GM21576 (cell line): Measurements from ENCODE around the gene CDKN2AIPNL.
A peak's percentile ranks its signal among the peaks of the same experiment; 100 is the strongest.
"Not testable (repeated sequence)": the region's sequence is repeated elsewhere in the genome, so short reads cannot be mapped to it uniquely, and the experiment has no call there.

Experiments used
- ATAC-seq: cut with Tn5 transposase; IDR thresholded peaks from one replicate; pipeline ENCODE4 v1.9.1; 2021; ENCODE audit warnings: mild to moderate bottlenecking, moderate library complexity; ENCODE audit not compliant: unreplicated experiment

CDKN2AIPNL gene

GRCh38 chr5:134403951-134404350, 7.7 kb downstream of the CDKN2AIPNL start:
- no peak for ATAC-seq

- no peak for ATAC-seq
Observed at GRCh38 chr5:134398609-134399155, 13.0 kb downstream of the CDKN2AIPNL start.

- ATAC-seq: no peak
Observed at GRCh38 chr5:134397196-134397595, 14.5 kb downstream of the CDKN2AIPNL start.

- ATAC-seq: no peak
Observed at GRCh38 chr5:134396274-134396673, 15.4 kb downstream of the CDKN2AIPNL start.

- no peak for ATAC-seq
Observed at GRCh38 chr5:134394932-134395331, 16.7 kb downstream of the CDKN2AIPNL start.

GRCh38 chr5:134392301-134392700, 19.4 kb downstream of the CDKN2AIPNL start:
- ATAC-seq: no peak

- no peak for ATAC-seq
Observed at GRCh38 chr5:134387443-134387842, 24.2 kb downstream of the CDKN2AIPNL start.

- no peak for ATAC-seq
Observed at GRCh38 chr5:134383980-134384697, 27.5 kb downstream of the CDKN2AIPNL start.

- not testable (repeated sequence) for ATAC-seq
Observed at GRCh38 chr5:134382204-134382603, 29.5 kb downstream of the CDKN2AIPNL start.

GRCh38 chr5:134380346-134380745, 31.3 kb downstream of the CDKN2AIPNL start:
- ATAC-seq: no peak

GRCh38 chr5:134374232-134374631, 37.4 kb downstream of the CDKN2AIPNL start:
- no peak for ATAC-seq

- ATAC-seq: not testable (repeated sequence)
Observed at GRCh38 chr5:134373633-134374032, 38.0 kb downstream of the CDKN2AIPNL start.

GRCh38 chr5:134371834-134372340, 39.8 kb downstream of the CDKN2AIPNL start:
- no peak for ATAC-seq

- ATAC-seq: peak; percentile 71
Observed at GRCh38 chr5:134370871-134371833, 40.5 kb downstream of the CDKN2AIPNL start, which contains the start of gene UBE2B. TSS of gene UBE2B (plus strand) at chr5:134371569. CDS start at chr5:134371596, 27 bp downstream.

GRCh38 chr5:134370311-134370870, 41.3 kb downstream of the CDKN2AIPNL start:
- ATAC-seq: peak; percentile 10

GRCh38 chr5:134365604-134366003, 46.1 kb downstream of the CDKN2AIPNL start:
- ATAC-seq: no peak

- no peak for ATAC-seq
Observed at GRCh38 chr5:134355681-134356080, 56.0 kb downstream of the CDKN2AIPNL start.
